Activated naive CD8-positive, alpha-beta T cell treated with anti-CD3 and anti-CD28 coated beads, Interleukin-2, amount 50 U/mL, for 24 hours (primary cell): ENCODE measurements around the gene UST.

Experiments used
- ATAC-seq: fragments of 150-1000 bp; cut with Tn5 transposase; one replicate; pipeline ENCODE4 v1.10.0; 2021
- DNase-seq: peaks from one replicate; pipeline ENCODE4 v3.0.0; 2021
- H3K27ac Mint-ChIP-seq: one replicate; pipeline ENCODE4 v1.8.0; 2021; ENCODE audit warnings: mild to moderate bottlenecking, mixed read lengths
- H3K27me3 Mint-ChIP-seq: one replicate; pipeline ENCODE4 v1.8.0; 2021; ENCODE audit warnings: mixed read lengths
- H3K36me3 Mint-ChIP-seq: one replicate; pipeline ENCODE4 v1.8.0; 2021; ENCODE audit warnings: low read depth, mixed read lengths
- H3K4me1 Mint-ChIP-seq: one replicate; pipeline ENCODE4 v1.8.0; 2021; ENCODE audit warnings: mixed read lengths
- H3K4me3 Mint-ChIP-seq: one replicate; pipeline ENCODE4 v1.8.0; 2021; ENCODE audit warnings: mild to moderate bottlenecking, moderate library complexity, mixed read lengths
- H3K9me3 Mint-ChIP-seq: one replicate; pipeline ENCODE4 v1.8.0; 2021; ENCODE audit warnings: mixed read lengths

UST gene

GRCh38 chr6:149061930-149062329, 315.1 kb downstream of the UST start:
- DNase-seq (no peak), ATAC-seq (no peak)
- Mint-ChIP-seq H3K27me3 (no peaks in the 10 kb centered on the region), H3K36me3 (no peaks in the 10 kb centered on the region), H3K4me3 (no peak overlapping the region), H3K27ac (no peak overlapping the region), H3K9me3 (no peaks in the 10 kb centered on the region), H3K4me1 (peaks cover 57% of the 10 kb centered on the region)

- Mint-ChIP-seq H3K27ac (no peak overlapping the region), H3K36me3 (no peaks in the 10 kb centered on the region), H3K4me1 (peaks cover 58% of the 10 kb centered on the region), H3K27me3 (no peaks in the 10 kb centered on the region), H3K9me3 (no peaks in the 10 kb centered on the region), H3K4me3 (no peak overlapping the region)
- DNase-seq = no peak
- no peak for ATAC-seq
These were observed 316.0 kb downstream of the UST start for GRCh38 chr6:149062653-149063348.

DNA sequence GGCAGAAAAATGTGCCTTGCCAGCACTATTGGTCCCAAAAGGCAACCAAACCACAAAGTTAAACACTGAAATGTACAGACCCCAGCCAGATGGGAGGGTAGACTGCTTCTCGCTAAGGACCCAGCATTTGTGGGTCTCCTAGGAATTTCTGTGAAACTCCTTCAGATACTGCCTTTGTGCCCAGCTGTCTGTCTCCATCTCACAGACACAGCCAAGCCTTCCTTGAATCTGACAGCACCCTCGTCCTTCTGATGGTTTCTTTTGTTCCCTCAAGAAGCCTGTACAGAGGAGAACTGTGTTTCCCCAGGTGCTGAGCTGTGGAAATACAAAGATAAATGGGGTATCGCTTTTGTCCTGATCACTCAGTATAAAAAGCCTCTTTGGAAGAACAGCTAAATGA, 316.6 kb downstream of the UST start:
- peaks cover 55% of the 10 kb centered on the region for H3K4me1 Mint-ChIP-seq
- H3K36me3 Mint-ChIP-seq = no peaks in the 10 kb centered on the region
- H3K9me3 Mint-ChIP-seq = no peaks in the 10 kb centered on the region
- no peak overlapping the region for H3K27ac Mint-ChIP-seq
- no peak overlapping the region for H3K4me3 Mint-ChIP-seq
- DNase-seq (no peak), ATAC-seq (no peak)
- H3K27me3 Mint-ChIP-seq = no peaks in the 10 kb centered on the region

GRCh38 chr6:149064001-149064659, 317.3 kb downstream of the UST start:
- Mint-ChIP-seq H3K9me3 (no peaks in the 10 kb centered on the region), H3K27ac (no peak overlapping the region), H3K27me3 (no peaks in the 10 kb centered on the region), H3K4me1 (peaks cover 51% of the 10 kb centered on the region), H3K4me3 (no peak overlapping the region), H3K36me3 (no peaks in the 10 kb centered on the region)
- DNase-seq (no peak), ATAC-seq (no peak)

GRCh38 chr6:149064660-149065015, 317.8 kb downstream of the UST start:
- Mint-ChIP-seq H3K36me3 (no peaks in the 10 kb centered on the region), H3K4me3 (no peak overlapping the region), H3K4me1 (peaks cover 46% of the 10 kb centered on the region), H3K27me3 (no peaks in the 10 kb centered on the region), H3K27ac (no peak overlapping the region), H3K9me3 (no peaks in the 10 kb centered on the region)
- no peak for DNase-seq
- no peak for ATAC-seq

DNA sequence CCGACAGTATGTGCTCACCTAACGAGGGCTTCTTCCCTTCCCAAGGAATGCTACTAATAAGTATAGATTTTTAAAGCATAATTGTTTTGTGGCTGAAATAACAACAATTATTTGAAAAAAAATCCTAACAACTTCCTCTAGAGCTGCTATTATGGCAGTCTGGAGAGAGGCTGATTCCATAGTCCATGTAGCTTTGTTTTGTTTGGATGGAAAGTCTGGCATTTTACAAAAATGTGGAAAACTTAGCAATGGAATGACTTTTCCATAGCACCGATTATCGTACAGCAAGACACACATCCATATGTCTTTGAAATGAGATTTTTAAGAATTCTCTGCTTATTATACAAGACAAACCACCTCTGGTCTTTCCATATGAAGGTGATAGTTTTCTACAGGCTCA, 318.3 kb downstream of the UST start:
- DNase-seq (no peak), ATAC-seq (no peak)
- H3K27ac Mint-ChIP-seq = peak overlapping the region; percentile 81
- H3K4me1 Mint-ChIP-seq = peaks cover 41% of the 10 kb centered on the region
- H3K9me3 Mint-ChIP-seq = no peaks in the 10 kb centered on the region
- H3K27me3 Mint-ChIP-seq = no peaks in the 10 kb centered on the region
- H3K36me3 Mint-ChIP-seq = no peaks in the 10 kb centered on the region
- H3K4me3 Mint-ChIP-seq = no peak overlapping the region

DNA sequence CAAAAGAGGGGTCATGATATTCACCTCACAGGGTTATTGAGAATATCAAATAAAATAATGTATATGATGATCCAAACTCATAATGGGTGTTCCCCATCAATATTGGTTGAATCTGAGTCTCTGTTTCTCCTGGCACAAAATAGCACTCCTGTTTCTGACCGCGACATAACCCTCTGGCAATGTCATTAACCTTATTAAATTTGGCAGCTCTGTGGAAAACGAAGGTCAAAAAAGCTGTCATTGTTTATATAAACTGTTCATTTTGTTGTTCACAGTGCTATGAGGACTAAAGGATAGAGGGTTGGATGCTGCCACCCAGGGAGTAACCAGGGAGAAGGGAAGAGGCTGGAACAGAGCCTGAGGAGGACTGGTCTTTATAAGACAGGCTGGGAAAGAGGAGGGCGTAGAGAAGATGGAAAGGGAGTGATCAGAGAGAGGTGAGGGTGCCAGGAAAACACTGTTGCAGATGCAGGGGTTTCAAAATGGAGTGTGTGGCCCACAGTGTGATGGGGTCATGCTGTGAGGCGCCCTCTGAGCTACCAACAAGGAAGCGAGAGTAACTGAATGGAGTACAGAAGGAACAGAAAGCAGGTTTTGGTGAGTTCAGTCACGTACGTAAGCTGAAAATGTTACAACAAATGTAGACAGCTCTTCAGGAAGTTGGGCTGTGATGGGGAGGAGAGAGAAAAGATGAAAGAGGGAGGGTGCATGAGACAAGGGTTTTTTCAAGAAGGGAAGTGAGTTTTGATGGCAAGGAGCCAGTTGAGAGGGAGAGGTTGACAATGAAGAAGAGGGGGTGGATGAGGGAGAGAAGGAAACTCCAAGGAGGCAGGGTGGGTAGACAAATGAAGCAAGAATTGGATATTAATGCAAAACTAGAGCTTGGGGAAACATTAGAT, 319.1 kb downstream of the UST start:
- Mint-ChIP-seq H3K4me1 (peaks cover 33% of the 10 kb centered on the region), H3K36me3 (no peaks in the 10 kb centered on the region), H3K27ac (peak overlapping the region; percentile 81), H3K4me3 (peak overlapping the region; percentile 38), H3K27me3 (no peaks in the 10 kb centered on the region), H3K9me3 (no peaks in the 10 kb centered on the region)
- DNase-seq (no peak), ATAC-seq (peak; percentile 88)

DNA sequence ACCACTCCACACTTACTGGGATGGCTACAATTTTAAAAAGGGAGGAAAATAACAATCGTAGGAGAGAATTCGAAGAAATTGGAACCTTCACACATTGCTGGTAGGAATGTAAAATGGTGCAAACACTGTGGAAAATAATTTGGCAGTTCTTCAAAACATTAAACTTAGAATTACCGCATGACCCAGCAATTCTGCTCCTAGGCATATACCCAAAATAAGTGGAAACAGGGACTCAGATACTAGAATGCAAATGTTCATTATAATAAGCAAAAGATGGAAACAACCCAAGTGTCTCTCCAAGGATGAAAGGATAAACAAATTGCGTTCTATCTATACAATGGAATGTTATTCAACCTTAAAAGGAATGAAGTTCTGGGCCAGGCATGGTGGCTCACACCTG, 325.2 kb downstream of the UST start:
- Mint-ChIP-seq H3K4me1 (peaks cover 18% of the 10 kb centered on the region), H3K27me3 (no peaks in the 10 kb centered on the region), H3K27ac (no peak overlapping the region), H3K4me3 (no peak overlapping the region), H3K36me3 (no peaks in the 10 kb centered on the region), H3K9me3 (no peaks in the 10 kb centered on the region)
- ATAC-seq (no peak), DNase-seq (no peak)

GRCh38 chr6:149074832-149075258, 328.0 kb downstream of the UST start:
- no peaks in the 10 kb centered on the region for H3K36me3 Mint-ChIP-seq
- DNase-seq (no peak), ATAC-seq (no peak)
- H3K27ac Mint-ChIP-seq = no peak overlapping the region
- H3K27me3 Mint-ChIP-seq = no peaks in the 10 kb centered on the region
- H3K4me1 Mint-ChIP-seq = peaks cover 23% of the 10 kb centered on the region
- H3K4me3 Mint-ChIP-seq = no peak overlapping the region
- no peaks in the 10 kb centered on the region for H3K9me3 Mint-ChIP-seq

DNA sequence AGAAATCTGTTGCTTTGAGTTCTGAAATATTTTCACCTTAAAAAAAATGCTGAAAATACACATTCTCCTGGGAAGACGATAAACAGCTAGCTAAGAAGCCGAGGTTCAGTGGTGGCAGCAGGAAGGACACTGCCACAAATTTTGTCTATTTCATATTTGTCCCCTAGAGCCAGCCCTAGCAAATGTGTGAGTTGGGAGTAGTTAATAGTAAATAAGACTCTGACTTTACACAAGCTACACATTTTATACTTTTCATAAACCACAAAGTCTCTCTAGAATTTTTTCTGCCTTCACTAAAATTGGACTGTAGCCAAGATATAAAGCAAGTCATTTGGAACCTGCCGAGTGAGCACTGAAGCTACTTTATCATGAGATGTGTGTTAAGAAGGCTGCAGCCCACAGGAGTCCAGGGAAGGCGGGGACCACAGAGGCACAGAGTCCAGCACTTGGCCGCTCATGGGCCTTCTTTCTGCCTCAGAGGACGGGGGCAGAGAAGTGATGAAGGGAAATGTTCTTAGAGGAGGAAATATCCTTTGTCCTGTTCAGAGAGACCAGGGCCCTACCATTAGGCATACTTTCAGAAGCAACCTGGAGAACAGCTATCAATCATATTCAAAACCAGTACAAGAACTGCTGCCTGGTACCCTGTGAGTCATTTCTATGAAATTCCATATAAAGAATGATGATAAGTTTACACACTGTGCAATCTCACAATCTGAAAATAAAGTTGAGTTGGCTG, 329.0 kb downstream of the UST start:
- Mint-ChIP-seq H3K36me3 (no peaks in the 10 kb centered on the region), H3K27me3 (no peaks in the 10 kb centered on the region), H3K4me3 (no peak overlapping the region), H3K4me1 (peaks cover 23% of the 10 kb centered on the region), H3K27ac (no peak overlapping the region), H3K9me3 (no peaks in the 10 kb centered on the region)
- ATAC-seq (peak; percentile 52), DNase-seq (no peak)

GRCh38 chr6:149076355-149076734, 329.5 kb downstream of the UST start:
- Mint-ChIP-seq H3K36me3 (no peaks in the 10 kb centered on the region), H3K9me3 (no peaks in the 10 kb centered on the region), H3K27ac (no peak overlapping the region), H3K4me3 (no peak overlapping the region), H3K27me3 (no peaks in the 10 kb centered on the region), H3K4me1 (peaks cover 26% of the 10 kb centered on the region)
- no peak for DNase-seq
- no peak for ATAC-seq

- H3K36me3 Mint-ChIP-seq = no peaks in the 10 kb centered on the region
- DNase-seq = no peak
- H3K27ac Mint-ChIP-seq = no peak overlapping the region
- no peak overlapping the region for H3K4me3 Mint-ChIP-seq
- H3K4me1 Mint-ChIP-seq = peaks cover 32% of the 10 kb centered on the region
- no peaks in the 10 kb centered on the region for H3K9me3 Mint-ChIP-seq
- ATAC-seq = peak; percentile 55
- no peaks in the 10 kb centered on the region for H3K27me3 Mint-ChIP-seq
These were observed 330.4 kb downstream of the UST start for GRCh38 chr6:149077208-149077607.

GRCh38 chr6:149078211-149078782, 331.5 kb downstream of the UST start:
- Mint-ChIP-seq H3K36me3 (no peaks in the 10 kb centered on the region), H3K9me3 (no peaks in the 10 kb centered on the region), H3K4me1 (peaks cover 42% of the 10 kb centered on the region), H3K27me3 (no peaks in the 10 kb centered on the region), H3K27ac (no peak overlapping the region), H3K4me3 (no peak overlapping the region)
- DNase-seq (no peak), ATAC-seq (no peak)

- Mint-ChIP-seq H3K9me3 (no peaks in the 10 kb centered on the region), H3K27me3 (no peaks in the 10 kb centered on the region), H3K27ac (no peak overlapping the region), H3K4me1 (peaks cover 54% of the 10 kb centered on the region), H3K4me3 (no peak overlapping the region), H3K36me3 (no peaks in the 10 kb centered on the region)
- DNase-seq (no peak), ATAC-seq (no peak)
These were observed 332.6 kb downstream of the UST start for GRCh38 chr6:149079456-149079855.
